Endothelial cell of umbilical vein (primary cell): Measurements from ENCODE around the gene PPP1R9A.

Source experiments
- CTCF ChIP-seq, 2 donors: IDR thresholded peaks; 1 replicate in 1 of 2; 2 replicates in 1 of 2; pipeline ENCODE4 v1.5.1; 2011; ENCODE audit warnings: low read length in 2 of 2, mild to moderate bottlenecking in 2 of 2, moderate library complexity in 2 of 2, control low read depth in 1 of 2, inconsistent platforms in 1 of 2, low read depth in 1 of 2; ENCODE audit not compliant: insufficient read depth in 1 of 2; ENCODE audit errors: extremely low read depth in 1 of 2
- EZH2 ChIP-seq: IDR thresholded peaks from 2 replicates; pipeline ENCODE4 v1.6.1; 2012; ENCODE audit warnings: borderline replicate concordance, low read depth, mild to moderate bottlenecking, moderate library complexity, low read length, inconsistent platforms; ENCODE audit not compliant: severe bottlenecking
- POLR2A ChIP-seq: IDR thresholded peaks from 2 replicates; pipeline ENCODE4 v1.6.1; 2012; ENCODE audit warnings: low read depth, mild to moderate bottlenecking, control low read depth, low read length
- POLR2AphosphoS5 ChIP-seq: IDR thresholded peaks from 2 replicates; pipeline ENCODE4 v1.6.1; 2012; ENCODE audit warnings: low read depth, mild to moderate bottlenecking, control low read depth, low read length, moderate library complexity; ENCODE audit not compliant: insufficient read depth
- TF ChIP-seq, protein P1 (sequence below): IDR thresholded peaks from 2 replicates; pipeline ENCODE4 v1.6.1; 2011; ENCODE audit not compliant: insufficient read depth, insufficient read length

DNA sequence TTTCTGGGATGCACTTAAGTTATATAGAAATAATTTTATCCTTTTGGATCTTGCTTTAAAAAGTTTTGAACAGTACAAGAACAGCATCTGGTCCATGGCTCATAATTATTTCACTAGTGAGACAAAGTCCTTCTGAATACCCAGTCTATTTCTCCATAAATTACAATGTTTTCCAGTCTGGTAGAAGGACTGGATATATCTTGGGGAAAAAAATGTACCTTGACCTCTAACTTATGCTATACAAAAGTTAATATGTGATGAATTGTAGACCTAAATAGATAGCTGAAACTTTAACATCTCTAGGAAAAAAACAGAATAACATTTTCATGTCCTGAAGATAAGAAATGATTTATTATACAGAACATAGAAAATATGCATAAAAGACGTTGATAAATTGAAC, 88.5 kb downstream of the PPP1R9A start:
- TF ChIP-seq CTCF (IDR thresholded peaks at IDR 0.05; ENCODE audit: extremely low read depth in 1 of 2, insufficient read depth in 1 of 2, low read depth in 1 of 2, low read length in 2 of 2) = no peak
- TF ChIP-seq POLR2A = no peak
- TF ChIP-seq POLR2AphosphoS5 = no peak
- no peak for TF ChIP-seq EZH2
- TF ChIP-seq, protein P1, sequence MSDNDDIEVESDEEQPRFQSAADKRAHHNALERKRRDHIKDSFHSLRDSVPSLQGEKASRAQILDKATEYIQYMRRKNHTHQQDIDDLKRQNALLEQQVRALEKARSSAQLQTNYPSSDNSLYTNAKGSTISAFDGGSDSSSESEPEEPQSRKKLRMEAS = no peak
